Stimulated activated CD8-positive, alpha-beta memory T cell treated with anti-CD3 and anti-CD28 coated beads, Interleukin-4, amount 100 ng/mL, for 24 hours (primary cell): ENCODE data around the gene CCL11.

Experiments used
- DNase-seq: peaks from one replicate; pipeline ENCODE4 v3.0.0-alpha.2; 2020; ENCODE audit warnings: low read depth

CCL11 gene

DNA sequence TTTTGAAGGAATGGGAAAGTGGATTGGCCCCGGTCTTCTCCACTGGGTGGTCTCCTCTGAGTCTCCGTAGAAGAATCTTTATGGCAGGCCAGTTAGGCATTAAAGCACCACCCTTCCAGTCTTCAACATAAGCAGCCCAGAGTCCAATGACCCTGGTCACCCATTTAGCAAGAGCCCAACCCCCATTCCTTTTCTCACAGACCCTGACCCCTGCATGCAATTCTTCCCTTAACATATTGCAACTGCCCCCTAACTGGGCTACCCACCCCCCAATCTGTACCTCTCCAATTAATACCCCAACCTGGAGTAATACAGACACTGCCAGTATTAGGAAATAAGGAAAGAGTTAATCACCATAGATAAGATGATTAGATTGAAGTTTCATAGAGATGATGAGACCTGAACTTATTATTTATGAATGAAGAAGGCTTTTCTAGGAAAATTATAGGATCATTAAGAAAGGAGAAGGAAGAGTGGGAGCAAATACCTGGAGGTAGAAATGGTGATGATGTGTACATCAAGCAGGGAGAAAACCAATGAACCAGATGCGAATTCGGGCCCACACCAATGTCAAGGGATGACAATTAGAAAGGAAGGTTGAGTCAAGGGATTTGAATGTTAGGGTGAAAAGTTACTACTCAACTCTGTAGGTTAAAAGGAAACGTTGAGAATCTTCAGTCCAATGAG is 28.1 kb upstream of the CCL11 start:
- no peak for DNase-seq

DNA sequence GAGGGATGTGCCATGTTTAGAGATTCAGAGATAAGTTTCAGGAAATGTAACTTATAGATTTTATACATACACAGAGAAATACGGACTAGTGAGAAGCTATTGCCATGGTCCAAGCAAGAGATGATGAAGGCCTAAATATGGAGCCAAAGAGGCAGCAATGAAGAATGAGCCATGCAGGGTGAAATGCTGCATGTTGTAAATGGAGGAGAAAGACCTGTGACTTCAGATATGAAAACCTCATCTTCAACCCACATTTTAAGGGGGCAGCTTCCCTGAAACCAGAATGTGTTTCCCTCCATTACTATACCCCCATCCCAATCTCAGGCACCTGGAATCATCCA is 27.6 kb upstream of the CCL11 start:
- DNase-seq, result no peak

DNA sequence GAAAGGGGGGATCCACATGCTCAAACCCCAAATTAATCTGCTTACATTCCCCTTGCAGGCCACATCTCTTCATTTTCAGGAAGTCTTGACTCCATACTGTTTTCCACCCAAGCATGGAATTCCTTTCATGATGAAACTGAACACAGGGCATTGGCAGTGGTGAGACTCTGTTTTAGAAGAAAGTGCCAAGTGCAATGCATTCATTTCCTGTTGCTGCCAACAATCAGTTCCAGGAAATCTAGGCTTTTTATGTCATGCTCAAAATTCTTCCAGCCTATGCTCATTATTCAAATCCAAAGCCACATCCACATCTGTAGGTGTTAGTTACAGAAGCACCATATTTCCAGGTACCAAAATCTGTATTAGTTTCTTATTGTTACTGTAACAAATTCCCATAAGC is 26.4 kb upstream of the CCL11 start:
- no peak for DNase-seq

DNA sequence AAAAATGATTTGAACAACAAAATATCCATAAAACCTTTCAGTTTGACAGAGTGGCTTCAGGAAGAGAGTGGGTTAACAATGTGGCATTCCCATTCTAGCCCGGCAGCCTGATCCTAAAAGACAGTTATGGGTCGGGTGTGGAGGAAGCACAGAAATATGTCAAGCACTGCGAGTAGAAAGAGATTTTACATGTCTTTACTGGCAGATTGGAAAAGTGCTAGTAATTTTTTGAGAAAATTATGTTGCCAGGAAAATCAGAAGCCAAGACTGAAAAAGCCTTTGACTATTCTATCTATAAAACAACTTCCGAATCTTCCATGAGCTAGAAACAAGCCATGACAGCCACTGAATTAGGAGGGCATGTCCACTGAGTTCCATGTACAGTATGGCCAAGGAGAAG is 24.7 kb upstream of the CCL11 start:
- DNase-seq, result no peak

DNA sequence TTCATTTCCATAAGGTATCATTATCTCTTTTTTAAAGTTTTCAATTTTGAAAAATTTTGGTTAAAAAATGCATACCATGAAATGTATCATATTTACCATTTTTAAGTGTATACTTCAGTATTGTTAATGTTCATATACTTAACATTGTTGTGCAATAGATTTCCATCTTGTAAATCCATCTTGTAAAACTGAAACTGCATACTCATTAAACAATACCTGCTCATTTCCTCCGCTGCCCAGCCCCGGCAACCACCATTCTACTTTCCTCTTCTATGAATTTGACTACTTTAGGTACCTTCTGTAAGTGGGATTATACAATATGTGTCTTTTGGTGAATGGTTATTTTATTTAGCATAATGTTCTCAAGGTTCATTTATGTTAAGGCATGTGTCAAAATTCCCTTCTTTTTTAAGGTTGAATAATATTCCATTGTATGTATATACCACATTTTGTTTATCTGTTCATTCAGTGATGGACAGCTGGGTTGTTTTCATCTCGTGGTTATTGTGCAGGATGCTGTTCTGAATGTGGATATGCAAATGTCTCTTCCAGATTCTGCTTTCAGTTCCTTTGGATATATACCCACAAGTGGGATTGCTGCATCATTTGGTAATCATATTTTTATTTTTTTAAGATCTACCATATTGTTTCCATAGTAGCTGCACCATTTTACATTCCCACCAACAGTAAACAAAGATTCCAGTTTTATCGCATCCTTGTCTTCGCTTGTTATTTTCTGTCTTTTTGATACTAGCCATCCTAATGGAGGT is 23.8 kb upstream of the CCL11 start:
- DNase-seq, result no peak

DNA sequence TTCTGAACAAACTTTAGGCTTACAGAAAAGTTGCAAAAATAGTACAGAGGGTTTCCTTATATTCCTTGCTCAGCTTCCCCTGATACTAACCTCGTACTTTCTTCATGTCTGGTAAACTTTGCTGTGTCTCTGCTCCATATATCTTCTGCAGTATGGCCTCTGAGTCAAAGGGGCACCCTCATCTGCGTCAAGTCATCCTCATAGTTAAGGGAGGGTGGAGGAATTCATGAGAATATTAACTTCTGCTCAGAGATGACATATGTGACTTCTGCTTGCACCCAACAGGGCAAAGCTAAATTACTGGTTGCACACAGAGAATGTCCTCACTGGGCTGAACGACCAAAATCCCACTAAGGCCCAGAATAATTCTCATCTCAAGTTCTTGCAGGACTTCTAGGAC is 19.8 kb upstream of the CCL11 start:
- DNase-seq, result no peak

DNA sequence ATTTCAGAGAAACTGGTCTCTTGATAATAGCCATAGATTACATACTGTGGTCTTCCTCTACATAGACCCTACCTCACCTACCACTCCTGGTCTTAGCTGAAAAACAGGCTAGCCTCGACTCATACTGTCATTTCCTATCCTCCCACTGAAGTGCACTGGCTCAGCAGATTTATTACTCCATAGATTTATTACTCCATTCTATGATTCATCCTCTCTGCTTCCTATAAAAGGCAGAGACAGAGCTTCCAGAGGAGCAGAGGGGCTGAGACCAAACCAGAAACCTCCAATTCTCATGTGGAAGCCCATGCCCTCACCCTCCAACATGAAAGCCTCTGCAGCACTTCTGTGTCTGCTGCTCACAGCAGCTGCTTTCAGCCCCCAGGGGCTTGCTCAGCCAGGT is 15.6 kb upstream of the CCL11 start, which contains the start of gene CCL7:
CCL7 (plus strand) TSS at position 253 of the 400 bp plus-strand sequence; CDS start at position 323, 70 bp downstream.
- no peak for DNase-seq

DNA sequence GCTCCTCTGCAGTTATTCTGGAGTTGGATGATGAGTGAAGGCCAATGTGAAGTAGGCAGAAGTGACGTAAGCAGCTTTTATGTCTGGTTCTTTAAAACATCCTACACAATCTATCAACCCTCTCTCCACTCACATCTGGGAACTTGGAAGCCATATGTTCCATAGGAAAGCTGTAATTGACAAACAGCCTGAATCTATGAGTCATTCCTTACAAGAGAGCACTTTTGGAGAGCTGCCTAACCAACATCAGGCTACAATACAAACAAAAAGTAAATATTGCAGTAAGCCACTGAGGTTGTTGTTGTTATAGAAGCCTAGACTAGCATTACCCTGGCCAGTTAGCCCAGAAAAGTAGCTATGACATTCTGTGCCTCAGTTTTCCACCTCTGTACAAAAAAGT is 9.7 kb upstream of the CCL11 start:
- no peak for DNase-seq

DNA sequence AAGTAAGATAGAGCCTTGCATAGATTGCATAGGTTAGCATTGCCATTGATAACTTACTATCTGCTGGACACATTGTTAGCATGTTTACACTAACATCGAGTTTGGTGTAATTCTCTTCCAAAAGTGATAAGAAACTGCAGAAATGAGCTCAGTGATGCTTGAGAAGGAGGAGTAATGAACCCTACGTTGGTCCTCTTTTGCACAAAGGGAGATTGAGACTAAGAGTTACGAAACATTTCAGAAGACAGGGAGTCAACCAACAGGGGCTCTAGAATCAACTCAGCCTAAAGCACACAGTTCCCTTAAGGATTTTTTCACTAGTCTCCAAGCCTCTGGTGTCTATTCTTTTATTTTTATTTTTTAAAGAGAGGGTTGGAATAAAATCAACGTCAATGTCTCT is 8.7 kb upstream of the CCL11 start:
- no peak for DNase-seq

DNA sequence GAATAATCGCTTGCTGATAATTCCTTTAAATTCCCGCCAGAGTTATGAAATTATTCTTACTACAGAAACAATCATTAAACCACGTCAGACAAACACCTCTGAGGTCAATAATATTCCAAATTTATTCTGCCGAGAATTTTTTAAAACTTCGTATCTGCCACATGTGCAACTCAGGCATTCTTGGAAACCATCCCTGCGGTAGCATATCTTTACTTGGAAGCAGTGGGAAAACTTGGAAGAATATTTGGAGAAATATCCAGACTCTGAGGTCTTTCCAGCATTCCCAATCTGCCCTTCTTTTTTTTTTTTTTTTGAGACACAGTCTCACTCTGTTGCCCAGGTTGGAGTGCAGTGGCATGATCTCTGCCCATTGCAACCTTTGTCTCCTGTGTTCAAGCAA is 2.0 kb upstream of the CCL11 start:
- no peak for DNase-seq

DNA sequence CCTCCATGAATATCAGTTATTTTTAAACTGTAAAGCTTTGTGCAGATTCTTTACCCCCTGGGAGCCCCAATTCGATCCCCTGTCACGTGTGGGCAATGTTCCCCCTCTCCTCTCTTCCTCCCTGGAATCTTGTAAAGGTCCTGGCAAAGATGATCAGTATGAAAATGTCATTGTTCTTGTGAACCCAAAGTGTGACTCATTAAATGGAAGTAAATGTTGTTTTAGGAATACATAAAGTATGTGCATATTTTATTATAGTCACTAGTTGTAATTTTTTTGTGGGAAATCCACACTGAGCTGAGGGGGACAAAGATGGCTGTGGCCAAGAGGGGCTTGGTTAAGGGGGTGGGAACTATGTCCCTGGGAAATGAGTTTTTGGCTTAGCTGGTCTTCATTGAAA is 2.3 kb downstream of the CCL11 start:
- no peak for DNase-seq

DNA sequence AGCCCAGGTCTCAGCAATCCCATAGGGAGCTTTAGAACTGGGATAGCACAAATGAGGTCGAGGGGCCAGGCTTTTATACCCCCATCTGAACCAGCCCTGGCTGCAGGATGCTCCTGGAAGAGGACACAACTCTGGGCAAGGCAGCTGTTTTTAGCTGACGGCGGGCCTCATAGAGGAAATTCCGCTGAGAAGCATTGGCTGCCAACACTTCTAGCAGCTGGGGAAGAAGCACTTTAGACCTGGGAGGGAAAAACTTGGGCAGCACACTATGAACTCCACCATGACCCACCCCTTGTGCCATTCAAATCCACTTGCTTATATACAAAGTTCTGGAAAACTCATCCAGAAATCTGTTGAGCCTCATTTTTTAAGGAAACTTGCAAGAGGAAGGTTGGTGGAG is 5.0 kb downstream of the CCL11 start:
- DNase-seq, result no peak

DNA sequence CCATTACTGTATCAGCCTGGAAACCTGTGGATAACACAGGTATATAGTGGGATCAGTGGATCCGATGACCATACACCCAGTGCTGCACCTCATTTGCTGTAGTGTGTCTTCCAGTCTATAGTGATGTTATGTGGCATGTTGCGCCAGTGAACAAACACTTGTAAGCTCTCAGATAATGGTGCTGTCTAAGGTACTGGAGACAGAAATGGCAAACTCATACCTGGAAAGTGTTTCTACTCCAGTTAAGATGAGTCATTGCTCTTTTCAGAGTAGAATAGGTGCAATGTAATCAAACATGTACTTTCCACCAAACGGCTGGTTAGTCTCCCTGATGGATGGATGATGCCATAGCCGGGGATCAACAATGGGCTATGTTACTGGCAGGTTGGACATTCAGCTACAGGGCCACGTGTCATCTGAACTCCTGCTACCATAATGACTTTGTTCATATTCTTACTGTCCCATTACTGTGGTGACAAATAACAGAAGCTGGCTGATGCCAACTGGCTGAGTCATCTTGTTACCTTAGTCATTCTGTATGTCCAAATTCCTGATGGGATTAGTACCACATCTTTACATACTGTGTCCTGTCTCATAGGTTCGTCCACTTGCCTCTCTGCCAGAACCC is 6.3 kb downstream of the CCL11 start:
- DNase-seq, result no peak

DNA sequence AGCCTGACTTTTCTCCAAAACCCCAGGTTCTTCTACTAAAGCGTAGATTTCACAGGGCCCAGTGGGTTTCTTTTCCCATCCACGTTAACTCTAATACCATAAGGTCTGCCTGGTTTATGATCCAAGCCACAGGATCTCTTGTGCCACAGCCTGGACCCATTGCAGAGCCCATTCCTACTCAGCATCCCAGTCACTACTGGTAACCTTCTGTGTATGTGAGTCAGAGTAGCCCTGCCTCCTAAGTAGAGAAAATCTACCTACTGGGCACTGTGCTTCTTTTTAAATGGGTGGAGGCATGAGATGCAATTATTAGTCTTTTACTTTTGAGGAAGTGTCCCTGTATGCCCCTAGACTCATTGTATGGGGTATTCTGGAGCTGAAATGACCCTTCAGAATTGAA is 13.5 kb downstream of the CCL11 start:
- DNase-seq, result no peak

DNA sequence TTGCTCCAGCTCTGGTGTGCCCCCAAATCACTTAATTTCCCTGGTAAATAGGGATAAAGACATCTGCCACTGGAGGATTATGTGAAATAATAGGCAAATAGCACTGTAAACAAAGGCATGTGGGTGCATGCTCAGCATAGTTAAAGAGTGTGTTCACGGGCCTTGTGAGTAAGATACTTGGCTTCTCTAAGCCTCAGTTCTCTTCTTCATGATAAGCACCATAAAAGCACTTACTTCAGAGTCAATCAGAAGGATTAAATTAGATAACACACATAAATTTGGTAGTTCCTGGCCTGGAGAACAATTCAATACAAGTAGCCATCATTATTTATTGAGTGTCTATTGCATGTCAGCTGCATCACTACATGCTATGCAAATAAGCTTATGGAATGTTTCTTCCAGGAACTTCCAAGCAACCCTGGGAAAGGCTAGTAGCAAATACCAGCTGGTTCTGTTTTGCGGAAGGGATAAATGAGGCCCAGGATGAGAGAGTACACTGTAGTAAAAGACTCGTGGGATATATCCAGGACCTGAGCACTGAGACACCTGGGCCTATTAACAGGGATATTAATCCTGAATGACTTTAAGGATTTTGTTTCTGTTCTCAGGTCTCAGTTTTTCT is 14.5 kb downstream of the CCL11 start:
- DNase-seq, result no peak

DNA sequence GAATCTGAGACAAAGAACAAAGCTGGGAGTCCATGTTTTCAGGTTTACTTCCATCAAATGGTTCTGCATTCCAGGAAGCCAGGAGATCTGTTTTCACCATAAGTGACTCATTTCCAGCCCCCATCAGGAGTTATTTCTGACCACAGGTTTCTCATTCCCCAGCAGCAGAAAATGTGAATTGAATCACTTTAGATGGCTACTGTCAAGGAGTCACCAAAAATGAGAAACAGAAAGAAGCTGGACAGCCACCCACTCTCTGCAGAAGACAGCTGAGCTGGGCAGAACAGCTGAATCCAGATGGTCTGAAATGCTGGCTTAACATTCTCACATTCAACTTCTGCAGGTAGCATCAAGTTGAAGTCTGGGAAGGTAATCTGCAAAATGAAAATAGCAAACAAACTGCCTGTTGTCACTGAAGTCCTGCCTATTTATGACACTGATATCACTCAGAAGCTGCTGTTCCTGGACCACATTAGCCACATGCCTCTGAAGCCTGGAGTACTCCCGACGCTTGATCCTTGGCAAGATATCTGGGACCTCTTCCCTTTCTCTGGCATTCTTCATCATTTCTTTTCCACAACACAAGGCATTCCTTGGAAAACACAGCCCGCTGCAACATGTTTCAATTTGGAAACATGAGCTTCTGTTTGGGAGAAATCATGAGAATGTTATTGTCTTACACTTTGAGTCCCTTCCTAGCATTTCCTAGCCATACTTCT is 15.3 kb downstream of the CCL11 start:
- no peak for DNase-seq

DNA sequence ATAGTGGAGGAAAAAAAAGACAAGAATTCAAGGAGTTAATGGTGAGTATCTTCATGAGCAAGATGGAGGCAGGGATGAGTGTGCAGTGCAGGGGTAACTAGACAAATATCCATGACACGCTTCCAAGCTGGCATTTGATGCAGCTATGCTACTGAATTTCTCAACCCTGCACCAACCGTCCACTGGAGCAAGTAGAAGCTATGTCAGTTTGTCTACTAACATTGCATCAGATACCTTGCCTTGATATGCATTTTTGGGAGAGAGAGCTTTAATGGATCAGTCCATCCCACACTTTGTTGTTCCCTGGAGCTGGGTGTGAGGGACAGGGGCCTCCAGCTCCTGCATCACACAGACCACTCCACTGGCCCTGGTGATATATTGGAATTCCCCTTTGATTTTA is 16.4 kb downstream of the CCL11 start:
- DNase-seq, result no peak

DNA sequence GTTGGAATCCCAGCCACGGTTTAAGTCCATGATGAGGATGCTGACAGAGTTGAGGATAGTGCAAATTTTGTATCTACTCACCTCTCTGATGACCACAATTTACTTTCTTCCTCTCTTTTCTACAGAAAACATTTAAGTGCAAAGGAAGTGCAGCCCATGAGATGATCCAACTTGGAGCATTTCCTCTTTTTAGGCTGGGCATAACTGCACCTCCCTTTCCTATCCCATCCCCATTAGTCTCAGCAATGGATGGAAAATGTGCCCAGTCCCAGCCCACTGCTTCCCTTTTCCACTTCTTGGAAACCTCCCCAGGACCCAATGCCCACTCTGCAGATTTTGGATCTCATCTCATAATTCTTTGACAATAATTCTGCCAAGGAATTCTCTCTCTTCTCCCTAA is 17.1 kb downstream of the CCL11 start:
- DNase-seq, result no peak

DNA sequence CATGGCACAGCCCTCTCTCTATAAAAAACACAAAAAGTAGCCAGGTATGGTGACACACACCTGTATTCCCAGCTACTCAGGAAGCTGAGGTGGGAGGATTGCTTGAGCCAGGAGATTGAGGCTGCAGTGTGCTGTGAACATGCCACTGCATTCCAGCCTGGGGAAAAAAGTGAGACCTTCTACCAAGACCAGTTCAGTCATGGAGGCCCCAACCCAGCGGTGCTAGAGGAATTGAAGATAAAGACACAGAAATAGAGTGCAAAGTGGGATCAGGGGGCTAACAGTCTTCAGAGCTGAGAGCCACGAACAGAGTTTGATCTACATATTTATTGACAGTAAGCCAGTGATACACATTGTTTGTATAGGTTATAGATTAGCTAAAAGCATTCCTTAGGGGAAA is 18.1 kb downstream of the CCL11 start:
- no peak for DNase-seq

DNA sequence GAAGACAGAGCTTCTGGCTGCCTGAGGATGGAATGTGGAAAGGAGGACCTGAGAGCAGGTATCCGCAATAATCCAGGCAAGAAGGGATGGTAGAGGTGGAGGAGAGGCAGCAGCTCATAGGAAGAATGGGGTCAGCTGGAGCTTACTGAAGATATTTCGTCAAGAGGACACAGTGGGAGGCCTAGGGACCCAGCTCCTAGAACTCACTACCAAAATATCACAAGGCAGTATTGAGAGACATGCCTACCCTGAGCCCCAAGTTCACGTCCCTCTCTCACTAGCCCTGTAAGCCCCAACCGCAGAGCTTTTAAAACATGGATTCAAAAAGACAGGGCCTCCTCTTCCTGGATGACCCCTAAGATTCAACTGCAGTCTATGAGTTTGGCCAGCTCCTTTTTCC is 19.5 kb downstream of the CCL11 start:
- no peak for DNase-seq

DNA sequence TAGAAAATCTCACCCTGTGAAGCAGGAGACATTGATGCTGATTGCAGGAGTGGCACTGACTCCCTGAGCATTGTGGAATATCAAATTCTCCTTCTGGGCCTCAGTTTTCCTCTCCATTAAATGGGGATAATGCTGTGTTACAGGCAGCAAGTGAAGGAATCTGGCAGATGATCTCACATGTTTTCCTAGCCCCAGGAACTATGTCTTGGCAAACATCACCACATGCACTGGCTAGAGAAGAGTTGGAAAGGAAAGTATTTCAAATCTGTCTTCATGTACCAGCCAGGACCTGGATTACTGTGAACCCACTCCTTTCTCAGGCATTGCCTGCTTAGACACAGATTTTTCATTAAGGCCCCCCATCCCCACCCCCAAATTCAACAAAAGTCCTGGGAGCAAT is 20.1 kb downstream of the CCL11 start:
- no peak for DNase-seq

DNA sequence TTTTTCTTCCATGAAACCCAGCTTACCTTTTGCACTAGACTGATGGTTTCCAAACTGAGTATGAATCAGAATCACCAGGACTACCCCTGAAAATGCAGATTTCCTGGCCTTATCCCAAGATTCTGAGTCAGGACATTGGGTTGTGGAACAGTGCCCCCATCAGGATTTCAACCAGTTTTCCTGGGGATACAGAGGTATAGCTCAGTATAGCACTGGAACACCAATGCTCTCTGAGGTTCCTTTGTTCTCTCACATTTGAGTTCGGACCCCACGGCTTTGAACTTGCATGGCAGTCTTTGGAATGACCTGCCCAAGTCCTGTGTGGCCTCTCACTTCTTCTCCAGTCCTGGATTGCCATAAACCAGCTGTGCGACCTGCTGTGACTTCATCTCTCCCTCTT is 20.9 kb downstream of the CCL11 start:
- no peak for DNase-seq
